HG02981 (cell line): ENCODE results near the gene ACTR3C.

ENCODE experiments used
- ATAC-seq: cut with Tn5 transposase; IDR thresholded peaks from one replicate; pipeline ENCODE4 v1.9.1; 2021; ENCODE audit warnings: mild to moderate bottlenecking, moderate library complexity; ENCODE audit not compliant: unreplicated experiment

ACTR3C gene

GRCh38 chr7:150359622-150360362, 36.4 kb upstream of the ACTR3C start:
- ATAC-seq: no peak

- no peak for ATAC-seq
Observed at GRCh38 chr7:150358988-150359621, 35.8 kb upstream of the ACTR3C start.

- ATAC-seq: no peak
Observed at GRCh38 chr7:150358433-150358832, 35.1 kb upstream of the ACTR3C start.

GRCh38 chr7:150357771-150358427, 34.6 kb upstream of the ACTR3C start:
- ATAC-seq: no peak

GRCh38 chr7:150357270-150357669, 33.9 kb upstream of the ACTR3C start:
- no peak for ATAC-seq

GRCh38 chr7:150356265-150356897, 33.0 kb upstream of the ACTR3C start:
- no peak for ATAC-seq

- no peak for ATAC-seq
Observed at GRCh38 chr7:150355666-150356059, 32.3 kb upstream of the ACTR3C start.

- no peak for ATAC-seq
Observed at GRCh38 chr7:150351587-150352194, 28.3 kb upstream of the ACTR3C start.

- no peak for ATAC-seq
Observed at GRCh38 chr7:150346922-150347321, 23.6 kb upstream of the ACTR3C start.

GRCh38 chr7:150345012-150345411, 21.7 kb upstream of the ACTR3C start:
- ATAC-seq: no peak

GRCh38 chr7:150344299-150344698, 21.0 kb upstream of the ACTR3C start:
- no peak for ATAC-seq

- ATAC-seq: no peak
Observed at GRCh38 chr7:150343225-150343624, 19.9 kb upstream of the ACTR3C start.

- ATAC-seq: no peak
Observed at GRCh38 chr7:150342121-150342408, 18.7 kb upstream of the ACTR3C start.

GRCh38 chr7:150341263-150342120, 18.1 kb upstream of the ACTR3C start, which contains the start of gene RARRES2:
RARRES2 (minus strand) TSS chr7:150341629; CDS start chr7:150340609, 1,020 bp downstream.
- ATAC-seq: no peak

GRCh38 chr7:150340875-150341262, 17.5 kb upstream of the ACTR3C start:
- no peak for ATAC-seq

GRCh38 chr7:150340024-150340749, 16.8 kb upstream of the ACTR3C start:
- no peak for ATAC-seq

GRCh38 chr7:150339409-150339809, 16.1 kb upstream of the ACTR3C start:
- ATAC-seq: no peak

GRCh38 chr7:150338166-150338829, 15.0 kb upstream of the ACTR3C start:
- ATAC-seq: no peak

GRCh38 chr7:150337659-150338081, 14.3 kb upstream of the ACTR3C start:
- no peak for ATAC-seq
